OCI-LY1 (cell line): Measurements from ENCODE around the gene FN1.

Source experiments
- CTCF ChIP-seq: fragments of 200-600 bp; sonication (generic), shearing (Covaris generic); IDR thresholded peaks from 2 replicates; pipeline ENCODE4 v1.5.1; 2017; ENCODE audit warnings: mild to moderate bottlenecking, antibody characterized with exemption, low read length, moderate library complexity, mixed read lengths
- EZH2 ChIP-seq: fragments of 200-600 bp; sonication (generic), shearing (Covaris generic); IDR thresholded peaks from 2 replicates; pipeline ENCODE4 v1.8.0; 2017; ENCODE audit warnings: borderline replicate concordance, mixed run types, mild to moderate bottlenecking, antibody characterized with exemption, low read length, moderate library complexity, mixed read lengths

- TF ChIP-seq CTCF, result no peak
- no peak for TF ChIP-seq EZH2
Observed at GRCh38 chr2:215404348-215405012, 31.4 kb downstream of the FN1 start.
